GM12865 (cell line): Measurements from ENCODE around the gene ASB6.
"Not testable (repeated sequence)": the region's sequence is repeated elsewhere in the genome, so short reads cannot be mapped to it uniquely, and the experiment has no call there.

ENCODE experiments used
- DNase-seq: peaks from one replicate; pipeline ENCODE4 v3.0.0; 2010; ENCODE audit warnings: low read depth
- H3K4me3 ChIP-seq: 2 replicates; pipeline ENCODE4 v1.5.1; 2011; ENCODE audit warnings: mild to moderate bottlenecking, low read depth, low read length, control low read depth
- CTCF ChIP-seq: IDR thresholded peaks from 2 replicates; pipeline ENCODE4 v1.5.1; 2011; ENCODE audit warnings: low read length, control low read depth, low read depth, inconsistent platforms; ENCODE audit not compliant: insufficient read depth; ENCODE audit errors: missing control alignments

Gene ASB6

GRCh38 chr9:129595311-129595741 lies 46.6 kb downstream of the ASB6 start:
- TF ChIP-seq CTCF: no peak
- no peak overlapping the region for H3K4me3 ChIP-seq
- no peak for DNase-seq

- no peak overlapping the region for H3K4me3 ChIP-seq
These were observed 47.3 kb downstream of the ASB6 start for GRCh38 chr9:129594632-129595031.

GRCh38 chr9:129592790-129593189 lies 49.2 kb downstream of the ASB6 start:
- not testable (repeated sequence) for DNase-seq, H3K4me3 ChIP-seq

More at GRCh38 chr9:129594632-129595031, 47.3 kb downstream of the ASB6 start:
- TF ChIP-seq CTCF: no peak
- no peak for DNase-seq

- H3K4me3 ChIP-seq: no peak overlapping the region
- TF ChIP-seq CTCF: no peak
- DNase-seq: no peak
These were observed 50.0 kb downstream of the ASB6 start for GRCh38 chr9:129591916-129592315.

- no peak for DNase-seq
- H3K4me3 ChIP-seq: no peak overlapping the region
- no peak for TF ChIP-seq CTCF
These were observed 51.5 kb downstream of the ASB6 start for GRCh38 chr9:129590466-129590865.

GRCh38 chr9:129587487-129588262 lies 54.3 kb downstream of the ASB6 start:
- no peak for TF ChIP-seq CTCF
- no peak for DNase-seq

GRCh38 chr9:129586685-129587084 lies 55.3 kb downstream of the ASB6 start:
- no peak for TF ChIP-seq CTCF
- DNase-seq: no peak
- H3K4me3 ChIP-seq: no peak overlapping the region

More at GRCh38 chr9:129587487-129588262, 54.3 kb downstream of the ASB6 start:
- no peak overlapping the region for H3K4me3 ChIP-seq
